Natural killer cell (primary cell): ENCODE results near the gene INAVA. TPM values are rescaled to one million over a fixed set of nuclear protein-coding genes. Genes with fewer than 3 reads are reported as not detected.

Experiments used
- ATAC-seq, 3 donors: fragments of 150-1000 bp in 2 of 3; fragments of 200-7000 bp in 1 of 3; cut with Tn5 transposase; 1 replicate in 1 of 3; 2 replicates in 2 of 3; pipeline ENCODE4 v1.10.0; 2021; ENCODE audit warnings: mild to moderate bottlenecking in 2 of 3, moderate library complexity in 2 of 3
- DNase-seq, 2 donors: peaks; one replicate each; pipeline versions ENCODE4 v3.0.0 to v3.0.0-alpha.2; 2013 to 2021; ENCODE audit warnings: mixed read lengths in 1 of 2
- H3K27ac ChIP-seq: one replicate; pipeline ENCODE4 v1.5.1; 2013; ENCODE audit warnings: mild to moderate bottlenecking, low read length
- H3K27me3 ChIP-seq: one replicate; pipeline ENCODE4 v1.6.1; 2013; ENCODE audit warnings: low read length; ENCODE audit not compliant: control insufficient read depth, insufficient read depth
- H3K36me3 ChIP-seq: one replicate; pipeline ENCODE4 v1.6.1; 2013; ENCODE audit warnings: low read length; ENCODE audit not compliant: control insufficient read depth, insufficient read depth
- H3K4me1 ChIP-seq: one replicate; pipeline ENCODE4 v1.6.1; 2013; ENCODE audit warnings: low read length; ENCODE audit not compliant: control insufficient read depth, insufficient read depth
- H3K4me3 ChIP-seq: one replicate; pipeline ENCODE4 v1.5.1; 2013; ENCODE audit warnings: low read length
- H3K9me3 ChIP-seq: one replicate; pipeline ENCODE4 v1.6.1; 2013; ENCODE audit warnings: low read length; ENCODE audit not compliant: control insufficient read depth, insufficient read depth
- H3K27ac Mint-ChIP-seq, 2 donors: one replicate each; pipeline ENCODE4 v1.8.0; 2022; ENCODE audit warnings: mild to moderate bottlenecking in 2 of 2, mixed read lengths in 2 of 2, moderate library complexity in 1 of 2
- H3K27me3 Mint-ChIP-seq, 2 donors: one replicate each; pipeline ENCODE4 v1.8.0; 2022; ENCODE audit warnings: low read depth in 2 of 2, mixed read lengths in 2 of 2
- H3K36me3 Mint-ChIP-seq: one replicate; pipeline ENCODE4 v1.8.0; 2022; ENCODE audit warnings: mixed read lengths
- H3K4me1 Mint-ChIP-seq, 2 donors: one replicate each; pipeline ENCODE4 v1.8.0; 2022; ENCODE audit warnings: mixed read lengths in 2 of 2
- H3K4me3 Mint-ChIP-seq: one replicate; pipeline ENCODE4 v1.8.0; 2022; ENCODE audit warnings: mild to moderate bottlenecking, moderate library complexity, mixed read lengths
- H3K9me3 Mint-ChIP-seq, 2 donors: one replicate each; pipeline ENCODE4 v1.8.0; 2022; ENCODE audit warnings: mixed read lengths in 2 of 2
- WGBS: methylation state at CpG from one replicate; pipeline ENCODE4 v1.1.7; 2013; ENCODE audit warnings: missing lambda C conversion rate; ENCODE audit not compliant: insufficient coverage; 5-methylcytosine and 5-hydroxymethylcytosine counted together
- intact Hi-C: fragments of 100-400 bp; cut with micrococcal nuclease; formaldehyde crosslinking; loops from one replicate; pipeline ENCODE4 v1.14.2; 2022
- total RNA-seq, 4 donors: library from RNA; stranded (reverse); fragments of 120-200 nt in 1 of 4; gene quantifications; one replicate each; pipeline versions ENCODE4 v1.2.3 to v1.2.4, GENCODE V29; 2013 to 2022
- TF ChIP-seq, protein P1 (sequence below): fragments of 200-600 bp; IDR thresholded peaks from one replicate; pipeline ENCODE4 v1.8.0; 2022; ENCODE audit warnings: antibody characterized with exemption

The INAVA gene
- total RNA-seq, 3 donors from 2014 or later (not counting 1 experiment from before 2014, with no cell fraction given) = 0.13 to 0.18 TPM; not detected in 1

DNA sequence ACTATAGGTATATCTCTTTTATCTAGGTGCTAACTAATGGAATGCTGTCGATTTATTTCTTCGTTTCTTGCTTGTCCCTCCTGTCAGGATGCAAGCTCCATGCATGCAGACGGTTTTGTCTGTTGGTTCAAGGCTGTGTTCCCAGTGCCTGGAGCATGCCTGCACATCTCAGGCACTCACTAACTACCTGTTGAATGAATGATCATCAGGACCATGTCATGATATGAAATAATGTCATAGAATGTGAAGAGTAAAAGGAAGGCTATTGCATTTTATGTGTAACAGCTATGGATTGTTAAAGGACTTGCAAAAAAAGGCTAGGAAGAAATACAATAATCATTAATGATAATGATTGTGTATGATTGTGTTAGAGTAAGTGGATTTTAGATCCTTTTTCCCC, 17.7 kb upstream of the INAVA start:
- Histone ChIP-seq H3K4me3 (no peak overlapping the region), H3K4me1 (peaks cover 47% of the 10 kb centered on the region), H3K36me3 (no peaks in the 10 kb centered on the region), H3K27ac (no peak overlapping the region), H3K27me3 (peaks cover 7% of the 10 kb centered on the region), H3K9me3 (no peaks in the 10 kb centered on the region)
- Mint-ChIP-seq H3K4me3 (peak overlapping the region; percentile 2), H3K4me1 (peaks cover 35 to 39% of the 10 kb centered on the region in 2 donors), H3K27me3 (peaks cover 7 to 25% of the 10 kb centered on the region in 2 donors), H3K9me3 (no peaks in the 10 kb centered on the region), H3K27ac (no peak overlapping the region), H3K36me3 (no peaks in the 10 kb centered on the region)
- TF ChIP-seq, protein P1, sequence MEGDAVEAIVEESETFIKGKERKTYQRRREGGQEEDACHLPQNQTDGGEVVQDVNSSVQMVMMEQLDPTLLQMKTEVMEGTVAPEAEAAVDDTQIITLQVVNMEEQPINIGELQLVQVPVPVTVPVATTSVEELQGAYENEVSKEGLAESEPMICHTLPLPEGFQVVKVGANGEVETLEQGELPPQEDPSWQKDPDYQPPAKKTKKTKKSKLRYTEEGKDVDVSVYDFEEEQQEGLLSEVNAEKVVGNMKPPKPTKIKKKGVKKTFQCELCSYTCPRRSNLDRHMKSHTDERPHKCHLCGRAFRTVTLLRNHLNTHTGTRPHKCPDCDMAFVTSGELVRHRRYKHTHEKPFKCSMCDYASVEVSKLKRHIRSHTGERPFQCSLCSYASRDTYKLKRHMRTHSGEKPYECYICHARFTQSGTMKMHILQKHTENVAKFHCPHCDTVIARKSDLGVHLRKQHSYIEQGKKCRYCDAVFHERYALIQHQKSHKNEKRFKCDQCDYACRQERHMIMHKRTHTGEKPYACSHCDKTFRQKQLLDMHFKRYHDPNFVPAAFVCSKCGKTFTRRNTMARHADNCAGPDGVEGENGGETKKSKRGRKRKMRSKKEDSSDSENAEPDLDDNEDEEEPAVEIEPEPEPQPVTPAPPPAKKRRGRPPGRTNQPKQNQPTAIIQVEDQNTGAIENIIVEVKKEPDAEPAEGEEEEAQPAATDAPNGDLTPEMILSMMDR = no peak
- DNase-seq (no peak), ATAC-seq (no peak)
- intact Hi-C loops = no loop called here
- WGBS = 85% methylated on average over 3 of the region's 3 CpGs

DNA sequence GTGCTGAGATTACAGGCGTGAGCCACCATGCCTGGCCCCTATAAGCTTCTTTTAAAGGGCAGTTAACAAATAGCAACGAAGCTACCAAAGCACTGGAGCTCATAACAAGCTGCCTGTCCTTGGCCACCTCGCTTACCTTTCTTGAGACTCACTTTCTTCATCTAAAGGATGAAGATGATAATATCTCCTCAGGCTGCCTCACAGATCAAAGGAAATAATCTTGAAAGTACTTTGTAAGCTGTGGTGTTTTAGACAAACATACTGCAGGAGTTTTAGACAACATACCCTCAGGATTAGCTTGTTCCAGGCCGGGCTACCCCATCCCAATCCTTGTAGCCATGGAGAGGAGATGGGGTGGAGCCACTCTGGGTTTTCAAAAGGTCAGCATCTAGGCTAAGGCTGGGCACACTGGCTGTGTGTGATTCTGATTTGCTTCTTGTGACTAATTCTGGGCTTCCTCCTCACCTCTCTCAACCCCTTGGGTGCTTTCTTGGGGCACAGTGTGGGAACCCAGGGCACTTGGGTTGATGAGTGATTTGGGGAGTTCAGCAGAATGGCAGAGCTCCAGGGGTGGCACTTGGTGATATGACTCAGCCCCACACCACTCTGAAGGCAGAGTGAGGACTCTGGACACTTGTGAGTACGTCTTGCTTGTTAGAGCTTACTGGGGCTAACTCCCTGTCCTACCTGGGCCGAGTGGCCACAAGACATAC, 16.7 kb upstream of the INAVA start:
- ATAC-seq (peak in 2 of 3 donors; percentile 44 to 64), DNase-seq (peak in 1 of 2 donors; percentile 65)
- Histone ChIP-seq H3K27me3 (peaks cover 7% of the 10 kb centered on the region), H3K27ac (no peak overlapping the region), H3K9me3 (no peaks in the 10 kb centered on the region), H3K4me3 (no peak overlapping the region), H3K36me3 (no peaks in the 10 kb centered on the region), H3K4me1 (peaks cover 37% of the 10 kb centered on the region)
- Mint-ChIP-seq H3K27ac (no peak overlapping the region), H3K9me3 (no peaks in the 10 kb centered on the region), H3K36me3 (no peaks in the 10 kb centered on the region), H3K4me1 (peaks cover 34 to 35% of the 10 kb centered on the region in 2 donors), H3K27me3 (peaks cover 7 to 25% of the 10 kb centered on the region in 2 donors), H3K4me3 (no peak overlapping the region)
- TF ChIP-seq, protein P1 = no peak
- intact Hi-C loops = no loop called here
- WGBS = 68% methylated on average over 5 of the region's 6 CpGs

DNA sequence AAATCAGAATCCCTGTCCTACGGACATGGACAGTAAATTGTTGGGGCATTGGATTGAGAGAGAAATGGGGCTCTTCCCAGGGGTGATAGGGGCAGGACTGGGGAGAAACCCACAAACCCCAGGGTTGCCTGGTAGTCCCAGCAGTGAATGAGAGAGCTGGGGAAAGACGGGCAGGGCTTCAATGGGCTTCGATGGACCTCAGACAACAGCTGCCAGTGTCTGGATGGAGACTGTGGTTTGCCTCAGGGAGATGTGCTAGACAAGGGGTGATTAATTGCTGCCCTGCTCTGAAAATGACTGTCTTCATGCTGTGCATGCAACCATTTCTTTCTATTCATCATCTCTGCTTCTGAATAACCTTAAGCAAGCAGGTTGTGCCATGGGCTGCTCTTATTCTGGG, 14.5 kb upstream of the INAVA start:
- intact Hi-C loops = loop anchor here (10.0 kb wide), 1 partner anchor 725 kb away; no protein-coding TSS in a partner anchor
- H3K36me3 Mint-ChIP-seq = no peaks in the 10 kb centered on the region
- H3K27ac Mint-ChIP-seq = peak overlapping the region in 1 of 2 donors; percentile 18
- WGBS = 13% methylated on average over 3 of the region's 3 CpGs
- ATAC-seq (peak; percentile 11 to 61 (median 44)), DNase-seq (no peak)
- Histone ChIP-seq H3K4me1 (peaks cover 29% of the 10 kb centered on the region), H3K4me3 (no peak overlapping the region), H3K27me3 (no peaks in the 10 kb centered on the region), H3K9me3 (no peaks in the 10 kb centered on the region), H3K36me3 (no peaks in the 10 kb centered on the region), H3K27ac (no peak overlapping the region)
- H3K4me3 Mint-ChIP-seq = no peak overlapping the region
- peaks cover 35 to 38% of the 10 kb centered on the region in 2 donors for H3K4me1 Mint-ChIP-seq
- TF ChIP-seq, protein P1 = no peak
- no peaks in the 10 kb centered on the region for H3K9me3 Mint-ChIP-seq
- H3K27me3 Mint-ChIP-seq = peaks cover 0 to 9% of the 10 kb centered on the region in 2 donors
